B cell (primary cell): Measurements from ENCODE around the gene RBM19.

Experiments used
- EZH2 ChIP-seq: IDR thresholded peaks from 2 replicates; pipeline ENCODE4 v1.6.1; 2012; ENCODE audit warnings: borderline replicate concordance, low read depth, mild to moderate bottlenecking, moderate library complexity, low read length; ENCODE audit not compliant: insufficient read depth, poor library complexity, severe bottlenecking
- TF ChIP-seq, protein P1 (sequence below): fragments of 200-600 bp; IDR thresholded peaks from one replicate; pipeline ENCODE4 v1.8.0; 2022; ENCODE audit warnings: antibody characterized with exemption, mild to moderate bottlenecking

DNA sequence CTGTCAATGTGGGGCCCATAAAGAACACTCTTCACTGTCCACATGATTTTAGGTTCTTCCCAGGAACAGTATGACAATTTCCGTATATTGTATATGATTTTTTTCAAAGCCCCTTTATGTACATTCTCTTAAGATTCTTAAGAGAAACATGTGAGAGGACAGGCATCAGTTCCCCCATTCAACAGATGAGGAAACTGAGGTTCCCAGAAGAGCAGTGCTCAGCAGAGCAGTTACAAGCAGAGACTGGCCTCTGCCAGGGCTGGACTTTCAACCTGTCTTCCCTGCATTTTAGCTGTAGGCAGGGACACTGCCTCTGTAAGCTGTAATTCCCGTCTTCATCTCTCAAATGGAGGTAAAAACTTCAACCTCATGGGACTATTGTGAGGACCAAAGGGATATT lies 77.7 kb downstream of the RBM19 start:
- TF ChIP-seq, protein P1, sequence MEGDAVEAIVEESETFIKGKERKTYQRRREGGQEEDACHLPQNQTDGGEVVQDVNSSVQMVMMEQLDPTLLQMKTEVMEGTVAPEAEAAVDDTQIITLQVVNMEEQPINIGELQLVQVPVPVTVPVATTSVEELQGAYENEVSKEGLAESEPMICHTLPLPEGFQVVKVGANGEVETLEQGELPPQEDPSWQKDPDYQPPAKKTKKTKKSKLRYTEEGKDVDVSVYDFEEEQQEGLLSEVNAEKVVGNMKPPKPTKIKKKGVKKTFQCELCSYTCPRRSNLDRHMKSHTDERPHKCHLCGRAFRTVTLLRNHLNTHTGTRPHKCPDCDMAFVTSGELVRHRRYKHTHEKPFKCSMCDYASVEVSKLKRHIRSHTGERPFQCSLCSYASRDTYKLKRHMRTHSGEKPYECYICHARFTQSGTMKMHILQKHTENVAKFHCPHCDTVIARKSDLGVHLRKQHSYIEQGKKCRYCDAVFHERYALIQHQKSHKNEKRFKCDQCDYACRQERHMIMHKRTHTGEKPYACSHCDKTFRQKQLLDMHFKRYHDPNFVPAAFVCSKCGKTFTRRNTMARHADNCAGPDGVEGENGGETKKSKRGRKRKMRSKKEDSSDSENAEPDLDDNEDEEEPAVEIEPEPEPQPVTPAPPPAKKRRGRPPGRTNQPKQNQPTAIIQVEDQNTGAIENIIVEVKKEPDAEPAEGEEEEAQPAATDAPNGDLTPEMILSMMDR: no peak
- TF ChIP-seq EZH2: no peak
